Measurements from ENCODE around the gene GOLGA8Q.
"Not testable (repeated sequence)": the region's sequence is repeated elsewhere in the genome, so short reads cannot be mapped to it uniquely, and the experiment has no call there.

DNA sequence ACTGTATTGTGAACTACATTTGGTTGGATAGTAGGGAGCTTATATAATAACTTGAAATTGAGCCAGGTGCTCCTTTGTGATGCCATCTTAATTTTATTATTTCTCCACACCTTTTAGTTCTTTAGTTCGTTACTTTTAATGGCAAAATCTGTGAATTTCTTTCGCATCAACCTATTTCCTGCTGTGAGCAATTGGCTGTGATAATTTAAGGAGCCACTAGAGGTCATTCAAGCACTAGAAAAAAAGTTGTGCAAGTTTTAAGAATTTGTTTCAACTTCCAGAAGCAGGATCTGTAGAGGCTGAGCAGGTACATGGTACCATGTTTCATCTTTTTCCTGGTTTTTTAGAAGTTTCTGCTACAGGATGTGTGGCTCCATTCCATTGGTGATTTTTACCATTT is 47.1 kb downstream of the GOLGA8Q start:
- TF ChIP-seq, protein P1, sequence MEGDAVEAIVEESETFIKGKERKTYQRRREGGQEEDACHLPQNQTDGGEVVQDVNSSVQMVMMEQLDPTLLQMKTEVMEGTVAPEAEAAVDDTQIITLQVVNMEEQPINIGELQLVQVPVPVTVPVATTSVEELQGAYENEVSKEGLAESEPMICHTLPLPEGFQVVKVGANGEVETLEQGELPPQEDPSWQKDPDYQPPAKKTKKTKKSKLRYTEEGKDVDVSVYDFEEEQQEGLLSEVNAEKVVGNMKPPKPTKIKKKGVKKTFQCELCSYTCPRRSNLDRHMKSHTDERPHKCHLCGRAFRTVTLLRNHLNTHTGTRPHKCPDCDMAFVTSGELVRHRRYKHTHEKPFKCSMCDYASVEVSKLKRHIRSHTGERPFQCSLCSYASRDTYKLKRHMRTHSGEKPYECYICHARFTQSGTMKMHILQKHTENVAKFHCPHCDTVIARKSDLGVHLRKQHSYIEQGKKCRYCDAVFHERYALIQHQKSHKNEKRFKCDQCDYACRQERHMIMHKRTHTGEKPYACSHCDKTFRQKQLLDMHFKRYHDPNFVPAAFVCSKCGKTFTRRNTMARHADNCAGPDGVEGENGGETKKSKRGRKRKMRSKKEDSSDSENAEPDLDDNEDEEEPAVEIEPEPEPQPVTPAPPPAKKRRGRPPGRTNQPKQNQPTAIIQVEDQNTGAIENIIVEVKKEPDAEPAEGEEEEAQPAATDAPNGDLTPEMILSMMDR (IDR thresholded peaks at IDR 0.05): not testable (repeated sequence)
- not testable (repeated sequence) for TF ChIP-seq TP53 (CRISPR knock-in tag; IDR thresholded peaks at IDR 0.05); RELA (CRISPR knock-in tag; IDR thresholded peaks at IDR 0.05; ENCODE audit: borderline replicate concordance)

Data from WTC11 (cell line).